Measurements from ENCODE around the gene FCN3.

DNA sequence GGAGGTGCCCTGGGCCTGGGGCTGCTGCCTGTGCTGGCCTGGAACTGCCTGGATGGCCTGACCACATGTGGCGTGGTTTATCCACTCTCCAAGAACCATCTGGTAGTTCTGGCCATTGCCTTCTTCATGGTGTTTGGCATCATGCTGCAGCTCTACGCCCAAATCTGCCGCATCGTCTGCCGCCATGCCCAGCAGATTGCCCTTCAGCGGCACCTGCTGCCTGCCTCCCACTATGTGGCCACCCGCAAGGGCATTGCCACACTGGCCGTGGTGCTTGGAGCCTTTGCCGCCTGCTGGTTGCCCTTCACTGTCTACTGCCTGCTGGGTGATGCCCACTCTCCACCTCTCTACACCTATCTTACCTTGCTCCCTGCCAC is 19.6 kb upstream of the FCN3 start:
- TF ChIP-seq, protein P1, sequence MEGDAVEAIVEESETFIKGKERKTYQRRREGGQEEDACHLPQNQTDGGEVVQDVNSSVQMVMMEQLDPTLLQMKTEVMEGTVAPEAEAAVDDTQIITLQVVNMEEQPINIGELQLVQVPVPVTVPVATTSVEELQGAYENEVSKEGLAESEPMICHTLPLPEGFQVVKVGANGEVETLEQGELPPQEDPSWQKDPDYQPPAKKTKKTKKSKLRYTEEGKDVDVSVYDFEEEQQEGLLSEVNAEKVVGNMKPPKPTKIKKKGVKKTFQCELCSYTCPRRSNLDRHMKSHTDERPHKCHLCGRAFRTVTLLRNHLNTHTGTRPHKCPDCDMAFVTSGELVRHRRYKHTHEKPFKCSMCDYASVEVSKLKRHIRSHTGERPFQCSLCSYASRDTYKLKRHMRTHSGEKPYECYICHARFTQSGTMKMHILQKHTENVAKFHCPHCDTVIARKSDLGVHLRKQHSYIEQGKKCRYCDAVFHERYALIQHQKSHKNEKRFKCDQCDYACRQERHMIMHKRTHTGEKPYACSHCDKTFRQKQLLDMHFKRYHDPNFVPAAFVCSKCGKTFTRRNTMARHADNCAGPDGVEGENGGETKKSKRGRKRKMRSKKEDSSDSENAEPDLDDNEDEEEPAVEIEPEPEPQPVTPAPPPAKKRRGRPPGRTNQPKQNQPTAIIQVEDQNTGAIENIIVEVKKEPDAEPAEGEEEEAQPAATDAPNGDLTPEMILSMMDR (conservative IDR thresholded peaks at IDR 0.05 in 1 of 2, IDR thresholded peaks at IDR 0.05 in 1 of 2; ENCODE audit: low read depth in 1 of 2, low read length in 2 of 2), result no peak
- TF ChIP-seq EZH2 (IDR thresholded peaks at IDR 0.05; ENCODE audit: low read length, missing control alignments), result no peak

All from fibroblast of lung (primary cell).